Upper lobe of left lung (tissue), 6 donors: ENCODE data around the gene KIRREL3. TPM values are rescaled to one million over a fixed set of nuclear protein-coding genes. Genes with fewer than 3 reads are reported as not detected.

Experiments
- ATAC-seq, 2 donors: fragments of 200-7000 bp; cut with Tn5 transposase; one replicate each; pipeline ENCODE4 v1.9.1; 2022; ENCODE audit warnings: mild to moderate bottlenecking in 2 of 2, moderate library complexity in 2 of 2; ENCODE audit not compliant: low FRiP score in 2 of 2
- DNase-seq, 2 donors: peaks; one replicate each; pipeline ENCODE4 v3.0.0-alpha.2; 2019 to 2020
- H3K27ac ChIP-seq, 4 donors: fragments of 200-600 bp; sonication (generic); one replicate each; pipeline ENCODE4 v1.5.1; 2016 to 2019
- H3K27me3 ChIP-seq, 4 donors: fragments of 200-600 bp; sonication (generic); one replicate each; pipeline ENCODE4 v1.5.1; 2017 to 2019
- H3K36me3 ChIP-seq, 4 donors: fragments of 200-600 bp; sonication (generic); one replicate each; pipeline ENCODE4 v1.5.1; 2016 to 2019
- H3K4me1 ChIP-seq, 4 donors: fragments of 200-600 bp; sonication (generic); one replicate each; pipeline ENCODE4 v1.5.1; 2018 to 2019
- H3K4me3 ChIP-seq, 4 donors: fragments of 200-600 bp; sonication (generic); one replicate each; pipeline ENCODE4 v1.5.1; 2017 to 2019; ENCODE audit warnings: mild to moderate bottlenecking in 2 of 4, moderate library complexity in 1 of 4
- H3K9me3 ChIP-seq, 4 donors: fragments of 200-600 bp; sonication (generic); one replicate each; pipeline ENCODE4 v1.5.1; 2018 to 2019
- EP300 ChIP-seq, 4 donors: sonication (generic); formaldehyde crosslinking; IDR thresholded peaks; one replicate each; pipeline ENCODE4 v1.5.1; 2017; ENCODE audit warnings: antibody characterized with exemption in 4 of 4, control low read depth in 2 of 4
- POLR2A ChIP-seq, 4 donors: fragments of 450-650 bp; IDR thresholded peaks; one replicate each; pipeline ENCODE4 v1.5.1; 2016 to 2017; ENCODE audit warnings: antibody characterized with exemption in 4 of 4, mild to moderate bottlenecking in 2 of 4
- POLR2AphosphoS5 ChIP-seq, 2 donors: sonication (generic); formaldehyde crosslinking; IDR thresholded peaks; one replicate each; pipeline ENCODE4 v1.5.1; 2017; ENCODE audit warnings: antibody characterized with exemption in 2 of 2
- WGBS, 2 donors: methylation state at CpG; one replicate each; pipeline ENCODE4 v1.1.5; 2017 to 2018; 5-methylcytosine and 5-hydroxymethylcytosine counted together
- total RNA-seq, 6 donors: library from RNA; depleted of rRNA in 4 of 6; stranded (reverse); fragments of >200 nt in 4 of 6; gene quantifications; one replicate each; pipeline versions ENCODE4 v1.1.0 to v1.2.1, GENCODE V29; 2016 to 2021
- TF ChIP-seq, protein P1 (sequence below), 6 experiments: fragments of 450-650 bp in 4 of 6; fragments of 200-600 bp in 2 of 6; sonication (generic) in 2 of 6; IDR thresholded peaks; one replicate each; pipeline ENCODE4 v1.5.1; 2016 to 2019; ENCODE audit warnings: antibody characterized with exemption in 6 of 6
- donor health status: DM: no; HTN: no; CAD: no; lungs with moderate emphysema.
- donor health status: DM: no; HTN: yes; CAD: no; lungs with severe emphysema.

KIRREL3 gene
- total RNA-seq, 6 donors from 2014 or later = 0.22 to 0.24 TPM; not detected in 4

DNA sequence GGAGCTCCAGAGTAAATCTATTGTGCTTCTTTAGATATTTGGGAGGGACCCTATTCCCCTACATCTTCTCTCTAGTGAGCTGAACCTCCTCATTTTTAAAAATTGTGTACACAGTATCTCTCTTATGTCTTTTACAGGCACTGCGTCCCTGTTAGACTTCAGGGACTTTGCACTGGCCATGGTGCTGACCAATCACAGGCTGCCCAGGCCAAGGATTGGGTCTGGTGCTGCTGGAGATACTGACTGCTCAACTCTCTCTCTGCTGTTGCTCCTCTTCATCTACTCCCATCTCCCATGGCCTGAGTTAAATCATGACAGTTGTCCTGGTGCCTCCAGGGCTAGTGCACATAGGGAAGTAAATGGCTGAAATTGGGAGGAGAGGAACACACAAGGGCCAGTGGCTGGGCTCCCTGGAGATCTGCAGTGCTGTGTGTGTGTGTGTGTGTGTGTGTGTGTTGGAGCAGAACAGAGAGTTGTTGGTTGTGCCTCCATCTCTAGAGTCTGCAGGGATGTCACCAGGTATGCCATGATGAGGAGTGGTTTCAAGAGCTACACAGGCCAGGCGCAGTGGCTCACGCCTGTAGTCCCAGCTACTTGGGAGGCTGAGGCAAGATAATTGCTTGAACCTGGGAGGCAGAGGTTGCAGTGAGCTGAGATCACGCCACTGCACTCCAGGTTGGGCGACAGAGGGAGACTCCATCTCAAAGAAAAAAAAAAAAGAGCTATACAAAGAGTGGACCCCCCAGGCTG, 489.8 kb downstream of the KIRREL3 start:
- Histone ChIP-seq H3K36me3 (no peaks in the 10 kb centered on the region), H3K27me3 (no peaks in the 10 kb centered on the region), H3K27ac (no peak overlapping the region), H3K9me3 (peaks cover 0 to 8% (median 4%) of the 10 kb centered on the region in 4 donors), H3K4me1 (no peaks in the 10 kb centered on the region), H3K4me3 (no peak overlapping the region)
- WGBS, 2 donors = 69 to 76% methylated on average over 5 of the region's 5 CpGs
- TF ChIP-seq POLR2A (IDR thresholded peaks at IDR 0.05) = no peak
- TF ChIP-seq, protein P1, sequence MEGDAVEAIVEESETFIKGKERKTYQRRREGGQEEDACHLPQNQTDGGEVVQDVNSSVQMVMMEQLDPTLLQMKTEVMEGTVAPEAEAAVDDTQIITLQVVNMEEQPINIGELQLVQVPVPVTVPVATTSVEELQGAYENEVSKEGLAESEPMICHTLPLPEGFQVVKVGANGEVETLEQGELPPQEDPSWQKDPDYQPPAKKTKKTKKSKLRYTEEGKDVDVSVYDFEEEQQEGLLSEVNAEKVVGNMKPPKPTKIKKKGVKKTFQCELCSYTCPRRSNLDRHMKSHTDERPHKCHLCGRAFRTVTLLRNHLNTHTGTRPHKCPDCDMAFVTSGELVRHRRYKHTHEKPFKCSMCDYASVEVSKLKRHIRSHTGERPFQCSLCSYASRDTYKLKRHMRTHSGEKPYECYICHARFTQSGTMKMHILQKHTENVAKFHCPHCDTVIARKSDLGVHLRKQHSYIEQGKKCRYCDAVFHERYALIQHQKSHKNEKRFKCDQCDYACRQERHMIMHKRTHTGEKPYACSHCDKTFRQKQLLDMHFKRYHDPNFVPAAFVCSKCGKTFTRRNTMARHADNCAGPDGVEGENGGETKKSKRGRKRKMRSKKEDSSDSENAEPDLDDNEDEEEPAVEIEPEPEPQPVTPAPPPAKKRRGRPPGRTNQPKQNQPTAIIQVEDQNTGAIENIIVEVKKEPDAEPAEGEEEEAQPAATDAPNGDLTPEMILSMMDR (IDR thresholded peaks at IDR 0.05) = no peak
- TF ChIP-seq POLR2AphosphoS5 (IDR thresholded peaks at IDR 0.05) = no peak
- TF ChIP-seq EP300 (IDR thresholded peaks at IDR 0.05) = no peak
- ATAC-seq = no peak
- DNase-seq = no peak

DNA sequence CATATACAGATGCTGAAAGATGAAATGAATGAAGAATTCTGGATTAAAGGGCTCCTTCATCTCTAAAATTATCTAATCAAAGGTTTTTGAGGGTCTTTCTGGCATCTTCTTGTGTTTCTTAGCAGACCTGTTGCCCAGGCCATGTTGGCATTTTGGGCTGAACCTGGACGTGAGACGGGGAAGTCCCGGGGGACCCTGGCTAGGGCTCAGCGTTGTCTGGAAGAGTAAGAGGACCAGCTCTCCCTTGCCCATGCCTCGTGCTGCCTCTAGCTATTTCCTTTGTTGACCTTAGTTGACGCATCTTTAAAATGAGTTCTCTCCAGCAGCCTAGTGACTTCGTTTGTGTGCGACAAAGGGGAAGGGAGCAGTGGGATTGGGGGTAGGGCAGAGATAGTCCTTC, 492.9 kb downstream of the KIRREL3 start:
- no peak for DNase-seq
- no peaks in the 10 kb centered on the region for H3K27me3 ChIP-seq
- no peaks in the 10 kb centered on the region for H3K4me1 ChIP-seq
- no peaks in the 10 kb centered on the region for H3K36me3 ChIP-seq
- WGBS, 2 donors = 66% methylated on average over 8 of the region's 8 CpGs
- H3K27ac ChIP-seq = no peak overlapping the region
- H3K4me3 ChIP-seq = no peak overlapping the region
- peaks cover 5 to 21% (median 9%) of the 10 kb centered on the region in 4 donors for H3K9me3 ChIP-seq
- no peak for ATAC-seq
- TF ChIP-seq POLR2AphosphoS5 (IDR thresholded peaks at IDR 0.05) (no peak), EP300 (IDR thresholded peaks at IDR 0.05) (no peak), POLR2A (IDR thresholded peaks at IDR 0.05) (no peak)
- TF ChIP-seq, protein P1 (IDR thresholded peaks at IDR 0.05) = no peak

DNA sequence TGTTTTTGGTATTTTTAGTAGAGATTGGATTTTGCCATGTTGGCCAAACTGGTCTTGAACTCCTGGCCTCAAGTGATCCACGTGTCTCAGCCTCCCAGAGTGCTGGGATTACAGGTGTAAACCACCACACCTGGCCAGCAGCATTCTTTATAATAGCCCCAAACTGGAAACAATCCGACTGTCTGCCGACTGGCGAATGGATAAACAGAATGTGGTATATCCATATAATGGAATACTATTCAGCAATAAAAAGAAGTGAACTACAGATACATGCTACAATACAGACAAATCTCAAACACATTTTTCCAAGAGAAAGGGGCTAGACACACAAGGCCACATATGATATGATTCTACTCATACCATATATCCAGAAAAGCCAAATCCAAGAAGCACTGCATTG, 493.8 kb downstream of the KIRREL3 start:
- ATAC-seq = no peak
- DNase-seq = no peak
- Histone ChIP-seq H3K4me1 (no peaks in the 10 kb centered on the region), H3K4me3 (no peak overlapping the region), H3K36me3 (no peaks in the 10 kb centered on the region), H3K9me3 (peaks cover 5 to 21% (median 9%) of the 10 kb centered on the region in 4 donors), H3K27me3 (no peaks in the 10 kb centered on the region), H3K27ac (no peak overlapping the region)
- 84 to 93% methylated on average over 4 of the region's 4 CpGs for WGBS, 2 donors
- TF ChIP-seq EP300 (IDR thresholded peaks at IDR 0.05) (no peak), POLR2A (IDR thresholded peaks at IDR 0.05) (no peak), POLR2AphosphoS5 (IDR thresholded peaks at IDR 0.05) (no peak)
- TF ChIP-seq, protein P1 (IDR thresholded peaks at IDR 0.05) = no peak

DNA sequence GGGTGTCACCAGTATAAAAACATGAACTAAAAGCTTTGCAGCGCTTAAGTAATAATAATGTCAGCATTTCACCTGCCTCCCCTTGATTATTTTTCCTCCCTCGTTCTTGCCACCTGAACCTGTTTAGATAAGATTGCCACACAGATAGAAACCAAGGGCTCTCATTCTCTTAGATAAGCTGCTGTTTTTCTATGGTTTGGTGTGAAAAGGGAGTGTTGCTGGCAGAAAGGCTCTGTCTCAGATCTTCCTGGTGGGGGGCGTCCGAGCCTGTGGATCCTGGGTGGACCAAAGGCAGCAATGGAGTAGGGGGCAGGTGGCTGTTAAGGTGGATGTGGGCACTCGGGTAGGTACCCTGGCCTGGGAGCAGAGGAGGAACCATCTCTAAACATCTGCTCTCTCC, 497.6 kb downstream of the KIRREL3 start:
- Histone ChIP-seq H3K4me3 (no peak overlapping the region), H3K4me1 (no peaks in the 10 kb centered on the region), H3K27ac (no peak overlapping the region), H3K36me3 (no peaks in the 10 kb centered on the region), H3K27me3 (no peaks in the 10 kb centered on the region), H3K9me3 (peaks cover 5 to 21% (median 9%) of the 10 kb centered on the region in 4 donors)
- ATAC-seq (no peak), DNase-seq (no peak)
- WGBS, 2 donors = 44% methylated on average over 5 of the region's 5 CpGs
- TF ChIP-seq POLR2AphosphoS5 (IDR thresholded peaks at IDR 0.05) = no peak
- no peak for TF ChIP-seq POLR2A (IDR thresholded peaks at IDR 0.05)
- TF ChIP-seq EP300 (IDR thresholded peaks at IDR 0.05) = no peak

DNA sequence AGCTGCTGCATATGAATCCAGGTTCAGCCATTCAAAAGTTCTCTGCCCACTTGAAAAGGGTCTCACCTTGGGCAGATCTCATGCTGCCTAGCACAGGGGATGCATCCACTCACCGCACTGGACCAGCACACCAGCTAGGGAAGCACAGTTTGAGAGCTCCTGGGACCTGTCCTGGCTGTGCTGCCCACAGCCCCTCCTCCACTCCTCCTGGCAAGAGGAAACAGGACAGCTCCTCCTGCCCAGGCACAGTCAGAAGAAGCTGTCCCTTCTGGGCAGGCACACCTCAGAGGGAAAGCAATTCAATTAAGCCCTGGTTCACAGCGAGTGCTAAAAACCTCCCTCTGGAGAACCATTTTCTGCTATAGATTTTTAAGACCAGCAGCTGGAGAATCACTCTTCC, 498.4 kb downstream of the KIRREL3 start:
- Histone ChIP-seq H3K4me3 (no peak overlapping the region), H3K36me3 (no peaks in the 10 kb centered on the region), H3K4me1 (no peaks in the 10 kb centered on the region), H3K27me3 (no peaks in the 10 kb centered on the region), H3K27ac (no peak overlapping the region), H3K9me3 (peaks cover 5 to 20% (median 9%) of the 10 kb centered on the region in 4 donors)
- TF ChIP-seq, protein P1 (IDR thresholded peaks at IDR 0.05) = no peak
- TF ChIP-seq POLR2A (IDR thresholded peaks at IDR 0.05) = no peak
- TF ChIP-seq EP300 (IDR thresholded peaks at IDR 0.05) = no peak
- TF ChIP-seq POLR2AphosphoS5 (IDR thresholded peaks at IDR 0.05) = no peak
- DNase-seq (no peak), ATAC-seq (no peak)
- WGBS, 2 donors = 61 to 65% methylated on average over 2 of the region's 2 CpGs
